ENCODE measurements around the gene GSK3A. TPM values are rescaled to one million over a fixed set of nuclear protein-coding genes. Genes with fewer than 3 reads are reported as not detected.

The GSK3A gene
- total RNA-seq, 1 experiment from 2014 or later = 25.0 TPM

DNA sequence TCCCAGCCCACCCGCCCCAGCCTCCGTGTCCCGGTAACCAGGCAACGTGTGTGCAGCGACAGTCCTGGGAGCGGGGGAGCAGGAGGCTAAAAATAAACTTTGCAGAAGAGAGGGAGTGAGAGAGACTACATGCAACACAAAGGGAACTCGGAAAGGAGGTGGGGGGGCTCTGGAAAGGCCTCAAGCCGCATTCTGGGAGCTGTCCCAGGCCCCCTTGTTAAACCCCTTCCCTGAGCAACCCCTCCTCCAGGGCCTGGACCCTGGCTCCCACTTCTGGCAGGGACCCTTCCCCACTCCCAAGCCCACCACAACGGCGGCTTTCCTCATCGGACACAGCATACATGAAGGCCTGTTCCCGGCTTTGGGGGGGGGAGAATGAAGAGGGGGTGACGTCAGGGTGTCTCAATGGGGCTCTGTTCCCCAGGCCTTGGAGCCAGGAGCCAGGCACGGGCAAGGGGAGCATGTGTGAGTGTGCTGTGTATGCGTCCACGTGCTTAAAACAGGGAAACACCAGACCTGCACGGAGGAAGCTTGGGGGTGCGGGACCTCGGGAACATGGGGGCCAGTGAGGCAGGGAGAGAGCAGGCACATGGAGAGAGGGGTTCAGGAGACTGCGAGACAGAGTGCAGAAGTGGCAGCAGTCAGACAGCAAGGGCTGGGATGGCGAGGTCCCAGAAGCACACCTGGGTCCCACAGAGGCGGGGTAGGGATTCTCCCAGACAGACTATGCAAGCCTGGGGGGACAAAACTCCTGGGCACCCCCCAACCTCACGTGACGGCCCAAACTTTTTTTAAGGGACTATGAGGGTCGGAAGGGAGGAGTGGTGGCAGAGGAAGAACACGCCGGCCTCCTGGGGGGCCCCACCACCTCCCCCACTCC is 10.2 kb upstream of the GSK3A start:
- Histone ChIP-seq H3K9ac (ENCODE audit: low read length) (peak overlapping the region; percentile 71), H3K4me3 (ENCODE audit: low read length) (peak overlapping the region; percentile 80), H3K4me1 (ENCODE audit: insufficient read depth, low read length) (peaks cover 10% of the 10 kb centered on the region), H3K36me3 (ENCODE audit: low read depth, low read length) (no peaks in the 10 kb centered on the region), H3K4me2 (ENCODE audit: low read length) (peak overlapping the region; percentile 92), H4K20me1 (ENCODE audit: low read length) (no peaks in the 10 kb centered on the region), H3F3A (ENCODE audit: low read length, unreplicated experiment) (no peaks in the 10 kb centered on the region), H3K27me3 (ENCODE audit: low read length) (no peaks in the 10 kb centered on the region), H3K9me3 (ENCODE audit: low read length) (no peaks in the 10 kb centered on the region), H3K79me2 (ENCODE audit: low read length) (peaks cover 38% of the 10 kb centered on the region), H2AFZ (ENCODE audit: low read length) (peak overlapping the region; percentile 42; the same call in 1 of the 2 replicates), H3K9me2 (replicated peaks; ENCODE audit: low read length) (no peaks in the 10 kb centered on the region), H3K27ac (ENCODE audit: low read length) (peak overlapping the region; percentile 25)
- ChIA-PET POLR2A (ENCODE audit: unreplicated experiment) (no interaction called here), CTCF (no interaction called here)
- TF ChIP-seq EZH2phosphoT487 (IDR thresholded peaks at IDR 0.05; ENCODE audit: borderline replicate concordance, low read length) = no peak
- no peak for TF ChIP-seq CTCF (conservative IDR thresholded peaks at IDR 0.05; ENCODE audit: low read depth, low read length)
- TF ChIP-seq EZH2 (IDR thresholded peaks at IDR 0.05; ENCODE audit: low read length, unreplicated experiment) = no peak
- no peak for ATAC-seq
- TSS peak; percentile 29 for BruUV-seq (replicated peaks)
- intact Hi-C loops (cut with micrococcal nuclease) = no loop called here
- no peak for DNase-seq

GRCh38 chr19:42251572-42252358 is 9.4 kb upstream of the GSK3A start:
- Histone ChIP-seq H4K20me1 (ENCODE audit: low read length) (no peaks in the 10 kb centered on the region), H3K4me1 (ENCODE audit: insufficient read depth, low read length) (peaks cover 10% of the 10 kb centered on the region), H3K4me2 (ENCODE audit: low read length) (no peak overlapping the region), H2AFZ (ENCODE audit: low read length) (no peak overlapping the region), H3K79me2 (ENCODE audit: low read length) (peaks cover 38% of the 10 kb centered on the region), H3K4me3 (ENCODE audit: low read length) (no peak overlapping the region), H3K9me2 (replicated peaks; ENCODE audit: low read length) (no peaks in the 10 kb centered on the region), H3F3A (ENCODE audit: low read length, unreplicated experiment) (no peaks in the 10 kb centered on the region), H3K27ac (ENCODE audit: low read length) (no peak overlapping the region), H3K9me3 (ENCODE audit: low read length) (no peaks in the 10 kb centered on the region), H3K27me3 (ENCODE audit: low read length) (no peaks in the 10 kb centered on the region), H3K9ac (ENCODE audit: low read length) (no peak overlapping the region), H3K36me3 (ENCODE audit: low read depth, low read length) (no peaks in the 10 kb centered on the region)
- BruUV-seq (replicated peaks) = no TSS peak
- TF ChIP-seq EZH2 (IDR thresholded peaks at IDR 0.05; ENCODE audit: low read length, unreplicated experiment) (no peak), EZH2phosphoT487 (IDR thresholded peaks at IDR 0.05; ENCODE audit: borderline replicate concordance, low read length) (no peak), CTCF (conservative IDR thresholded peaks at IDR 0.05; ENCODE audit: low read depth, low read length) (no peak)
- no peak for ATAC-seq
- DNase-seq = no peak
- POLR2A ChIA-PET (ENCODE audit: unreplicated experiment) = interaction anchor here (0.5 kb wide), 1 partner anchor 386 kb away, joined by 5 read pairs; no protein-coding TSS in a partner anchor
- intact Hi-C loops (cut with micrococcal nuclease) = no loop called here
- CTCF ChIA-PET = no interaction called here
